K562 (cell line): ENCODE measurements around the gene PDE6B. TPM values are rescaled to one million over a fixed set of nuclear protein-coding genes. Genes with fewer than 3 reads are reported as not detected.

Experiments used
- ARID2 ChIP-seq: fragments of 450-650 bp; IDR thresholded peaks from 2 replicates; pipeline ENCODE4 v1.6.1; 2017; ENCODE audit warnings: antibody characterized with exemption, mild to moderate bottlenecking
- BHLHE40 ChIP-seq: IDR thresholded peaks from 2 replicates; pipeline ENCODE4 v1.6.1; 2011; ENCODE audit warnings: low read length, improper control_type of control experiment
- FOXJ2 ChIP-seq: fragments of 200-800 bp; sonication (Bioruptor generic); IDR thresholded peaks from 2 replicates; pipeline ENCODE4 v1.6.1; 2016; ENCODE audit warnings: missing genetic modification characterization, missing compliant biosample characterization
- GABPA ChIP-seq: fragments of 200-800 bp; sonication (Bioruptor generic); conservative IDR thresholded peaks from 2 replicates; pipeline ENCODE4 v1.6.1; 2016; ENCODE audit warnings: low read depth, missing genetic modification characterization, missing compliant biosample characterization
- HDAC1 ChIP-seq, 2 experiments: fragments of 450-650 bp; IDR thresholded peaks; 2 replicates each; pipeline ENCODE4 v1.6.1; 2016 to 2017; ENCODE audit warnings: inconsistent platforms in 1 of 2, mild to moderate bottlenecking in 1 of 2, moderate library complexity in 1 of 2
- HNRNPL ChIP-seq: fragments of 200-400 bp; formaldehyde crosslinking; IDR thresholded peaks from 2 replicates; pipeline ENCODE4 v1.6.1; 2017; ENCODE audit warnings: low read depth, mild to moderate bottlenecking, low read length
- MAFG ChIP-seq: fragments of 450-650 bp; conservative IDR thresholded peaks from 2 replicates; pipeline ENCODE4 v1.6.1; 2016; ENCODE audit warnings: missing genetic modification characterization, missing compliant biosample characterization
- POLR3G ChIP-seq: IDR thresholded peaks from 2 replicates; pipeline ENCODE4 v1.6.1; 2011; ENCODE audit not compliant: insufficient read length, insufficient replicate concordance; ENCODE audit errors: extremely low read depth
- PYGO2 ChIP-seq: fragments of 450-650 bp; IDR thresholded peaks from 2 replicates; pipeline ENCODE4 v1.6.1; 2016; ENCODE audit warnings: mild to moderate bottlenecking, missing genetic modification characterization, moderate library complexity, missing compliant biosample characterization
- RB1 ChIP-seq: fragments of 450-650 bp; IDR thresholded peaks from 2 replicates; pipeline ENCODE4 v1.6.1; 2017; ENCODE audit warnings: low read depth, mild to moderate bottlenecking
- RBM14 ChIP-seq: fragments of 200-400 bp; formaldehyde crosslinking; IDR thresholded peaks from 2 replicates; pipeline ENCODE4 v1.6.1; 2018; ENCODE audit warnings: low read depth, mild to moderate bottlenecking, low read length, moderate library complexity, borderline replicate concordance; ENCODE audit not compliant: insufficient read depth
- SIX5 ChIP-seq, 2 experiments: IDR thresholded peaks; 2 replicates each; pipeline ENCODE4 v1.6.1; 2011; ENCODE audit warnings: low read length in 2 of 2, borderline replicate concordance in 1 of 2, low read depth in 1 of 2, mild to moderate bottlenecking in 1 of 2, moderate library complexity in 1 of 2; ENCODE audit not compliant: insufficient read depth in 1 of 2
- TARDBP ChIP-seq: fragments of 450-650 bp; IDR thresholded peaks from 2 replicates; pipeline ENCODE4 v1.6.1; 2016
- WHSC1 ChIP-seq: IDR thresholded peaks from one replicate; pipeline ENCODE4 v1.6.1; 2012; ENCODE audit warnings: low read length, control low read depth, inconsistent platforms
- XRCC5 ChIP-seq: fragments of 200-400 bp; formaldehyde crosslinking; IDR thresholded peaks from 2 replicates; pipeline ENCODE4 v1.6.1; 2017; ENCODE audit warnings: low read depth, mild to moderate bottlenecking, low read length
- ZBTB8A ChIP-seq: fragments of 450-650 bp; IDR thresholded peaks from 2 replicates; pipeline ENCODE4 v1.6.1; 2018; ENCODE audit warnings: mild to moderate bottlenecking, moderate library complexity; ENCODE audit not compliant: partially characterized antibody
- ZC3H11A ChIP-seq: IDR thresholded peaks from 2 replicates; pipeline ENCODE4 v1.6.1; 2012; ENCODE audit warnings: low read depth, low read length, improper control_type of control experiment
- ZNF780A ChIP-seq: fragments of 250-450 bp; sonication (Bioruptor Pico); IDR thresholded peaks from 2 replicates; pipeline ENCODE4 v1.5.0; 2021; ENCODE audit warnings: mild to moderate bottlenecking
- polyA plus RNA-seq, 8 experiments: library from polyadenylated mRNA; depleted of rRNA in 4 of 8; stranded (reverse) in 5 of 8; unstranded in 3 of 8; fragments of >200 nt; fragmentation: Nextera tagmentation in 2 of 8; fragmentation: Illumina TruSeq in 1 of 8; extraction: Ambion mirVana in 2 of 8; extraction: Trizol in 1 of 8; gene quantifications; 2 replicates each; pipeline versions ENCODE4 v1.2.1 to v1.2.3, GENCODE V29; 2011 to 2014; ENCODE audit warnings: inconsistent platforms in 1 of 8, missing spikeins in 1 of 8
- total RNA-seq, 7 experiments: library from RNA; depleted of rRNA in 6 of 7; stranded (reverse); fragments of >200 nt in 6 of 7; fragmentation: Illumina TruSeq in 2 of 7; extraction: Trizol in 2 of 7; gene quantifications; 2 replicates each; pipeline versions ENCODE4 v1.2.1 to v1.2.3, GENCODE V29; 2011 to 2021; ENCODE audit warnings: low replicate concordance in 1 of 7
- TF ChIP-seq, protein P1 (sequence below): fragments of 150-350 bp; IDR thresholded peaks from 2 replicates; pipeline ENCODE4 v1.6.1; 2014; ENCODE audit warnings: low read depth, mild to moderate bottlenecking, low read length, borderline replicate concordance
- TF ChIP-seq, protein P2 (sequence below): fragments of 450-650 bp; formaldehyde crosslinking; IDR thresholded peaks from 2 replicates; pipeline ENCODE4 v1.4.0; 2020; ENCODE audit warnings: mild to moderate bottlenecking
- TF ChIP-seq, protein P3 (sequence below): sonication (generic); formaldehyde crosslinking; IDR thresholded peaks from 2 replicates; pipeline ENCODE4 v1.9.0; 2022; ENCODE audit warnings: mild to moderate bottlenecking, missing genetic modification reagents
- TF ChIP-seq, protein P4 (sequence below): fragments of 250-450 bp; sonication (Bioruptor Pico); IDR thresholded peaks from 2 replicates; pipeline ENCODE4 v1.8.0; 2022; ENCODE audit warnings: moderate library complexity, mild to moderate bottlenecking, inconsistent platforms

PDE6B gene
- total and polyA plus RNA-seq, 9 of the 15 experiments (the other 6 are each of a cell fraction or from before 2014, with no cell fraction given): 0.04 TPM; not detected in 8

DNA sequence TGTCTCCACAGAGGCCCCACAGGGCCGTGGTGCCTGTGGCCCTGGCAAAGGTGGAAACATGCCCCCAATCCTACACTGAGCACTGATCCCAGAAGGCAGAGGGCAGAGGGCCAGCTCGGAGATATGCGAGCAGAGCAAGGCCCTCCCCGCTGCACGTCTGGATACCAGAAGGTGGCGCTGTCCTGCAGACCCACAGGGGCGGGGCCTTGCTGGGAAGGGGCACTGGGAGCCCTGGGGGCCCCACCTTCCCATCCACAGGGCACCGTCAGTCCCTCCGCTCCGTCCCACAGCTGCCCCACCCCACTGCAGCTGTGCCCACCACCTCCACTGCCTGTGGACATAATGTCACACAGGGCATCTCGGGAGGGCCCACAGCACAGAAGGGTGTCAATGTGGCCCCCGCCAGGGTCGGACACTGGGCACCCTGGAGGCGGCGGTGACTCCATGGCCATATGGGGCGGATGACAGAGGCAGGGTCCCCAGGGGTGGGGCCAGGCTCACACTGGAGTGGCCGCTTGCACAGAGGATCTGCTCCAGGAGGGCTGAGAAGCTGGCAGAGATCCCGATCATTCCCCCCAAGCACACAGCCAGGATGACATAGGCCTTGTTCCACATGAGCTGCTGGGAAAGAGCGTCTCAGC is 58.7 kb downstream of the PDE6B start (continued):
- TF ChIP-seq, protein P1, sequence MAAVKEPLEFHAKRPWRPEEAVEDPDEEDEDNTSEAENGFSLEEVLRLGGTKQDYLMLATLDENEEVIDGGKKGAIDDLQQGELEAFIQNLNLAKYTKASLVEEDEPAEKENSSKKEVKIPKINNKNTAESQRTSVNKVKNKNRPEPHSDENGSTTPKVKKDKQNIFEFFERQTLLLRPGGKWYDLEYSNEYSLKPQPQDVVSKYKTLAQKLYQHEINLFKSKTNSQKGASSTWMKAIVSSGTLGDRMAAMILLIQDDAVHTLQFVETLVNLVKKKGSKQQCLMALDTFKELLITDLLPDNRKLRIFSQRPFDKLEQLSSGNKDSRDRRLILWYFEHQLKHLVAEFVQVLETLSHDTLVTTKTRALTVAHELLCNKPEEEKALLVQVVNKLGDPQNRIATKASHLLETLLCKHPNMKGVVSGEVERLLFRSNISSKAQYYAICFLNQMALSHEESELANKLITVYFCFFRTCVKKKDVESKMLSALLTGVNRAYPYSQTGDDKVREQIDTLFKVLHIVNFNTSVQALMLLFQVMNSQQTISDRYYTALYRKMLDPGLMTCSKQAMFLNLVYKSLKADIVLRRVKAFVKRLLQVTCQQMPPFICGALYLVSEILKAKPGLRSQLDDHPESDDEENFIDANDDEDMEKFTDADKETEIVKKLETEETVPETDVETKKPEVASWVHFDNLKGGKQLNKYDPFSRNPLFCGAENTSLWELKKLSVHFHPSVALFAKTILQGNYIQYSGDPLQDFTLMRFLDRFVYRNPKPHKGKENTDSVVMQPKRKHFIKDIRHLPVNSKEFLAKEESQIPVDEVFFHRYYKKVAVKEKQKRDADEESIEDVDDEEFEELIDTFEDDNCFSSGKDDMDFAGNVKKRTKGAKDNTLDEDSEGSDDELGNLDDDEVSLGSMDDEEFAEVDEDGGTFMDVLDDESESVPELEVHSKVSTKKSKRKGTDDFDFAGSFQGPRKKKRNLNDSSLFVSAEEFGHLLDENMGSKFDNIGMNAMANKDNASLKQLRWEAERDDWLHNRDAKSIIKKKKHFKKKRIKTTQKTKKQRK: no peak
- TF ChIP-seq RB1 (peak; percentile 69), TARDBP (no peak), ZC3H11A (no peak), POLR3G (no peak), ZNF780A (CRISPR knock-in tag) (no peak), HDAC1 (IDR thresholded peaks at IDR 0.05) (peak in 1 of 2 experiments; percentile 46; a peak in 1 of 4 replicates), ZBTB8A (no peak), FOXJ2 (tag) (no peak), XRCC5 (no peak; the same call in 1 of the 2 replicates), HNRNPL (no peak), WHSC1 (no peak), BHLHE40 (no peak), PYGO2 (no peak), GABPA (tag) (no peak), RBM14 (no peak), SIX5 (IDR thresholded peaks at IDR 0.05; ENCODE audit: borderline replicate concordance in 1 of 2, insufficient read depth in 1 of 2, low read depth in 1 of 2, low read length in 2 of 2) (no peak), MAFG (no peak), ARID2 (0 out of 2 replicates have a peak, but pooled peaks have one; percentile 20)
- TF ChIP-seq, protein P2, sequence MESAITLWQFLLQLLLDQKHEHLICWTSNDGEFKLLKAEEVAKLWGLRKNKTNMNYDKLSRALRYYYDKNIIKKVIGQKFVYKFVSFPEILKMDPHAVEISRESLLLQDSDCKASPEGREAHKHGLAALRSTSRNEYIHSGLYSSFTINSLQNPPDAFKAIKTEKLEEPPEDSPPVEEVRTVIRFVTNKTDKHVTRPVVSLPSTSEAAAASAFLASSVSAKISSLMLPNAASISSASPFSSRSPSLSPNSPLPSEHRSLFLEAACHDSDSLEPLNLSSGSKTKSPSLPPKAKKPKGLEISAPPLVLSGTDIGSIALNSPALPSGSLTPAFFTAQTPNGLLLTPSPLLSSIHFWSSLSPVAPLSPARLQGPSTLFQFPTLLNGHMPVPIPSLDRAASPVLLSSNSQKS (CRISPR knock-in tag): no peak
- TF ChIP-seq, protein P3, sequence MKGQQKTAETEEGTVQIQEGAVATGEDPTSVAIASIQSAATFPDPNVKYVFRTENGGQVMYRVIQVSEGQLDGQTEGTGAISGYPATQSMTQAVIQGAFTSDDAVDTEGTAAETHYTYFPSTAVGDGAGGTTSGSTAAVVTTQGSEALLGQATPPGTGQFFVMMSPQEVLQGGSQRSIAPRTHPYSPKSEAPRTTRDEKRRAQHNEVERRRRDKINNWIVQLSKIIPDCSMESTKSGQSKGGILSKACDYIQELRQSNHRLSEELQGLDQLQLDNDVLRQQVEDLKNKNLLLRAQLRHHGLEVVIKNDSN (CRISPR knock-in tag): no peak
- TF ChIP-seq, protein P4, sequence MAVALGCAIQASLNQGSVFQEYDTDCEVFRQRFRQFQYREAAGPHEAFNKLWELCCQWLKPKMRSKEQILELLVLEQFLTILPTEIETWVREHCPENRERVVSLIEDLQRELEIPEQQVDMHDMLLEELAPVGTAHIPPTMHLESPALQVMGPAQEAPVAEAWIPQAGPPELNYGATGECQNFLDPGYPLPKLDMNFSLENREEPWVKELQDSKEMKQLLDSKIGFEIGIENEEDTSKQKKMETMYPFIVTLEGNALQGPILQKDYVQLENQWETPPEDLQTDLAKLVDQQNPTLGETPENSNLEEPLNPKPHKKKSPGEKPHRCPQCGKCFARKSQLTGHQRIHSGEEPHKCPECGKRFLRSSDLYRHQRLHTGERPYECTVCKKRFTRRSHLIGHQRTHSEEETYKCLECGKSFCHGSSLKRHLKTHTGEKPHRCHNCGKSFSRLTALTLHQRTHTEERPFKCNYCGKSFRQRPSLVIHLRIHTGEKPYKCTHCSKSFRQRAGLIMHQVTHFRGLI: no peak
